ENCODE measurements around the gene HNF1B. TPM values are rescaled to one million over a fixed set of nuclear protein-coding genes. Genes with fewer than 3 reads are reported as not detected.

Gene HNF1B
- total RNA-seq, 1 donor from 2014 or later, result 10.5 TPM

DNA sequence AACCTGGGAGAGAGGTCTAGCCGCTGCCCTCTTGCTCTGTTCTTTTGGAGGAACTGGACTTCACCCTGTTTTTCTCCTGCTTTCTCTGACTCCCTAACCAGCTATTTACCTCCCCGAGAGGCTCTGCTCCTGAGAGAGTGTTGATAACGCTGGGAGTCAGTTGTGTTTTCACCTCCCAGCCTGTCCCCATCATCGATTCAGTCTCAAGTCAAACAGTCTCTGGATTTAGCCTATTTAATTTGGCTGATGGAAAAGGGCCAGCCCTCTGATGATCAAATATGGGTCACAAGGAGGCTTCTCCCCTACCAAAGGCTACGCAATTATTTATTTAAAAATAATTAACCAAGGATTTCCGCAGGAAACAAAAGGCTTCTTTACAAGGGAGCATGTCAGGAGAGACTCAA, 31.8 kb downstream of the HNF1B start:
- peaks cover 1% of the 10 kb centered on the region for H3K36me3 Mint-ChIP-seq (ENCODE audit: low read depth)
- H3K27ac Mint-ChIP-seq (ENCODE audit: unreplicated experiment), result no peak overlapping the region
- H3K9me3 Mint-ChIP-seq (ENCODE audit: low read depth), result peaks cover 5% of the 10 kb centered on the region
- H3K27me3 Mint-ChIP-seq (ENCODE audit: low read depth), result no peaks in the 10 kb centered on the region
- no peak for DNase-seq (ENCODE audit: low spot score)
- no peak overlapping the region for H3K4me3 Mint-ChIP-seq (ENCODE audit: unreplicated experiment)
- peaks cover 50% of the 10 kb centered on the region for H3K4me1 Mint-ChIP-seq (ENCODE audit: low read depth)
- TF ChIP-seq, protein P1, sequence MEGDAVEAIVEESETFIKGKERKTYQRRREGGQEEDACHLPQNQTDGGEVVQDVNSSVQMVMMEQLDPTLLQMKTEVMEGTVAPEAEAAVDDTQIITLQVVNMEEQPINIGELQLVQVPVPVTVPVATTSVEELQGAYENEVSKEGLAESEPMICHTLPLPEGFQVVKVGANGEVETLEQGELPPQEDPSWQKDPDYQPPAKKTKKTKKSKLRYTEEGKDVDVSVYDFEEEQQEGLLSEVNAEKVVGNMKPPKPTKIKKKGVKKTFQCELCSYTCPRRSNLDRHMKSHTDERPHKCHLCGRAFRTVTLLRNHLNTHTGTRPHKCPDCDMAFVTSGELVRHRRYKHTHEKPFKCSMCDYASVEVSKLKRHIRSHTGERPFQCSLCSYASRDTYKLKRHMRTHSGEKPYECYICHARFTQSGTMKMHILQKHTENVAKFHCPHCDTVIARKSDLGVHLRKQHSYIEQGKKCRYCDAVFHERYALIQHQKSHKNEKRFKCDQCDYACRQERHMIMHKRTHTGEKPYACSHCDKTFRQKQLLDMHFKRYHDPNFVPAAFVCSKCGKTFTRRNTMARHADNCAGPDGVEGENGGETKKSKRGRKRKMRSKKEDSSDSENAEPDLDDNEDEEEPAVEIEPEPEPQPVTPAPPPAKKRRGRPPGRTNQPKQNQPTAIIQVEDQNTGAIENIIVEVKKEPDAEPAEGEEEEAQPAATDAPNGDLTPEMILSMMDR (IDR thresholded peaks at IDR 0.05), result no peak

DNA sequence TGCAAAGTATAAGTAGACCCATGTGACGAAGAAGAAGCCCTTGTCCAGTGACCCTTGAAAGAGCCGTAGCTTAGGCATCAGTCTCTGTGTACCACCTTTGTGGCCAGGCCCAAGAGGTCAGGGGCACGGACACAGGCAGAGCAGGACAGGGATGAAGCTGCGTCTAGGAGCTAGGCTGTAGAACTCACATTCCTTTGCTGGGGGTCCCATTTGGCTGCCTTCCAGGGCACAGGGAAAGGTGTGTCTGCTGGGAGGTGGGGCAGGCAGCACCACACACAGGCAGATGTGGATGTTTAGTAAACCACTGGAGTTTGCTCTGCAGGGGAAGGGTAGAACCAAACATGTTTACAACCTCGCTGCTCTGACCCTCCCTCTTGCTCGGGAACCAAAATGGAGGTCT, 33.7 kb downstream of the HNF1B start:
- TF ChIP-seq, protein P1 (IDR thresholded peaks at IDR 0.05), result no peak
- Mint-ChIP-seq H3K4me3 (ENCODE audit: unreplicated experiment) (no peak overlapping the region), H3K4me1 (ENCODE audit: low read depth) (peaks cover 36% of the 10 kb centered on the region), H3K27me3 (ENCODE audit: low read depth) (no peaks in the 10 kb centered on the region), H3K36me3 (ENCODE audit: low read depth) (peaks cover 4% of the 10 kb centered on the region), H3K9me3 (ENCODE audit: low read depth) (peaks cover 5% of the 10 kb centered on the region), H3K27ac (ENCODE audit: unreplicated experiment) (peak overlapping the region; percentile 22)
- no peak for DNase-seq (ENCODE audit: low spot score)

DNA sequence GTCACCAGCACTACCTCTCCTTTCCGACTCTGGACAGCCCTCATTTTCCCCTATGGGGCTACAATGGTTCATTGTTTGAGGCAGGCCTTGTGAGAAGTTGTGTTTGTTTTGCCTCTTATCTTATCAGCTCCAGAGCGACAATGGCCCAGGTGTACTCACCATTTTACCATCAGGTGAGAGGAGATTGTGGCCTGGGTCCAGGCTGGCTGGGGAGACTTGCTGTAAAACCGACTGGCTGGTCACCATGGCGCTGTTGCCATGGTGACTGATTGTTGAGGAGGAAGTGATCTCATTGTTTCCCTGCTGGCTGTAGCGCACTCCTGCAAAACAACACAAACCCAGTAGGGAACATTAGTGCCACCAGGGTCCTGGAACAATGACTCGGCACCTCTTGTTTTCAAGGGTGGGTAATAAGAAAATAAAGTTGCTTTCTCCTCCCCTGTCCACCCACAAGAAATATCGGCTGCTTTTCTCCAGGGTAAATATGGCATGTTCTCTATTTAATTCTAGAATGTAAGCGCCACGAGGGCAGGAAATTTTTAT, 34.4 kb downstream of the HNF1B start:
- H3K4me1 Mint-ChIP-seq (ENCODE audit: low read depth), result peaks cover 31% of the 10 kb centered on the region
- DNase-seq (ENCODE audit: low spot score), result no peak
- peaks cover 4% of the 10 kb centered on the region for H3K36me3 Mint-ChIP-seq (ENCODE audit: low read depth)
- H3K9me3 Mint-ChIP-seq (ENCODE audit: low read depth), result peaks cover 5% of the 10 kb centered on the region
- no peaks in the 10 kb centered on the region for H3K27me3 Mint-ChIP-seq (ENCODE audit: low read depth)
- TF ChIP-seq, protein P1 (IDR thresholded peaks at IDR 0.05), result no peak
- peak overlapping the region; percentile 41 for H3K27ac Mint-ChIP-seq (ENCODE audit: unreplicated experiment)
- H3K4me3 Mint-ChIP-seq (ENCODE audit: unreplicated experiment), result no peak overlapping the region

DNA sequence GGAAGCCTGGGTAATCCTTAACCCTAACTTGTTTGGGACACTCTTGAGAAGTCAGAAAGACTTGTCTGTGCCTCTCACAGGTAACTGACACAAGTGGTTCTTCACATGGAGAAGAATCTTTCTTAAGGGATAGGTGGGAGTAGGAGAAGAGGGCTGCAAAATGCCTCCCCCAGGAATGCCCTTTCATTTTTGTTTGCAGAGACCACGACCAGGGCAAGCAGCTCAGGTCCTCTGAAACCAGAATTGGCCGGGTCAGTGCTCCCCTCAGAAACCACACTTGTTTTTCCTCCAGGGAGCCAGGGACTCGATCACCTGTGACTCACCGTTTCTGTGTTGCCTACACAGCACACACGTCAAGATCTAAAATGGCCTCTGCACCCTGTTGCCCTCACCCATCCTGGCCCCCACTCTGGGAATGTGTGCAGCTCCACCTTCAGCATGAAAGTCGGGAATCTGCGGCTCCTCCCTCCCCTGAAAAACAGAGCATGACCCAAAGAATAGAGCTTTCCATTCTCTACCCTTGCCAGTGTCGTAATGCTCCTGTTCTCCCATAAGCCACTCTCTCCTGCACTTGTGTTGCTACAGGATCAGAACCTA, 36.1 kb downstream of the HNF1B start:
- Mint-ChIP-seq H3K4me1 (ENCODE audit: low read depth) (peaks cover 24% of the 10 kb centered on the region), H3K9me3 (ENCODE audit: low read depth) (peaks cover 5% of the 10 kb centered on the region), H3K4me3 (ENCODE audit: unreplicated experiment) (no peak overlapping the region), H3K36me3 (ENCODE audit: low read depth) (peaks cover 4% of the 10 kb centered on the region), H3K27me3 (ENCODE audit: low read depth) (no peaks in the 10 kb centered on the region), H3K27ac (ENCODE audit: unreplicated experiment) (peak overlapping the region; percentile 29)
- DNase-seq (ENCODE audit: low spot score), result no peak
- TF ChIP-seq, protein P1 (IDR thresholded peaks at IDR 0.05), result no peak

DNA sequence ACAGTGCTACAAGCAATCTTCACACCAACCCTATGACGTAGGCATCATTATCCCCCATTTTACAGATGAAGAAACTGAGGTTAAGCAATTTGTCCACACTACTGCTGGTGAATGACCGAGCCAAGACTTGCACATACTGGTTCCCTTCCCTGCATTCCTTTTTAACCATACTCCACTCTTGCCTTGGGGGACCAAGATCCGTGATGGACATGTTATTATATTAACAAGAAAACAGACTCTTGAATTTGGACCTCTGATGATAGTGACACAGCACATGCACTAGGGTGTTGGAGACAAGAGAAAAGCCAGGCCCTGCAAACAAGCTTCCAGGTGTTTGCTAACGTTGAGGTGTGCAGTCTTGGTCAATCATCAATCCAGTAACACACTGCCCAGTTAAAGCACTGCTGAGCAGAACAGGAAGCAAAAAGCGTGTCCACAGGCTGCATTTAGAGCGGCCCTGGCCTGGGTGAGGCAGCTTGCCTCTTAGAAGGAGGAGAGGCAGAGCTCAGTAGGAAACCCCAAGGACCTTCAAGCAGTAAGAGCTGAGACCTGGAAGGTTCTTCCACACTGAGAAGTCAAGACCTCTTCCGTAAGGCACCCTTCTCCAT, 36.7 kb downstream of the HNF1B start:
- Mint-ChIP-seq H3K4me1 (ENCODE audit: low read depth) (peaks cover 28% of the 10 kb centered on the region), H3K27ac (ENCODE audit: unreplicated experiment) (no peak overlapping the region), H3K36me3 (ENCODE audit: low read depth) (peaks cover 4% of the 10 kb centered on the region)

More for the DNA sequence above, 36.7 kb downstream of the HNF1B start:
- H3K9me3 Mint-ChIP-seq (ENCODE audit: low read depth), result peaks cover 5% of the 10 kb centered on the region
- TF ChIP-seq, protein P1 (IDR thresholded peaks at IDR 0.05), result no peak
- no peak for DNase-seq (ENCODE audit: low spot score)
- no peak overlapping the region for H3K4me3 Mint-ChIP-seq (ENCODE audit: unreplicated experiment)
- no peaks in the 10 kb centered on the region for H3K27me3 Mint-ChIP-seq (ENCODE audit: low read depth)
